Lower leg skin (tissue), 3 donors: Measurements from ENCODE around the gene EMC1.
"Not testable (repeated sequence)": the region's sequence is repeated elsewhere in the genome, so short reads cannot be mapped to it uniquely, and the experiment has no call there.

Experiments used
- POLR2A ChIP-seq, 2 donors: fragments of 450-650 bp; IDR thresholded peaks; one replicate each; pipeline ENCODE4 v1.6.1; 2016 to 2017; ENCODE audit warnings: antibody characterized with exemption in 2 of 2, mild to moderate bottlenecking in 1 of 2, moderate library complexity in 1 of 2
- TF ChIP-seq, protein P1 (sequence below), 3 donors: fragments of 450-650 bp; IDR thresholded peaks; one replicate each; pipeline ENCODE4 v1.5.1; 2016; ENCODE audit warnings: antibody characterized with exemption in 3 of 3, mild to moderate bottlenecking in 3 of 3, moderate library complexity in 2 of 3

DNA sequence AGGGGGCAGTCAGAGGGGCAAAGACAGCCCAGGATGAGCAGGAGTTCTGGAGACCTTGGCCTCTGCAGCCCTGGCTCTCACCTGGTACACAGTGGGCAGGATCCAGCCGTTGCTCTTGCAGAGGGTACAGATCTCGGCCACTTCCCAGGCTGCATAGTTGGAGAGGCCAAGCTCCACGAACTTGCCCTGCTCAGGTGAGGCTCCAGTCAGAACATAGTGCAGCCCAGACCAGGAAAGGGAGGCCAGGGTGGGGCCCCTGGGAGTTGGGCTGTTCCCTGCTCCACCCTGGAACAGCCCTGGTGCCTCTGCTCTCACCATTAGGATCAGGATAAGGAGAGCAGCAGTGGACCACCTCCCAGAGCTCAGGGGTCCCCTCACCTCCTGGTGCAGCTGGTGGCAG is 34.5 kb upstream of the EMC1 start:
- not testable (repeated sequence) for TF ChIP-seq POLR2A (IDR thresholded peaks at IDR 0.05)
- TF ChIP-seq, protein P1, sequence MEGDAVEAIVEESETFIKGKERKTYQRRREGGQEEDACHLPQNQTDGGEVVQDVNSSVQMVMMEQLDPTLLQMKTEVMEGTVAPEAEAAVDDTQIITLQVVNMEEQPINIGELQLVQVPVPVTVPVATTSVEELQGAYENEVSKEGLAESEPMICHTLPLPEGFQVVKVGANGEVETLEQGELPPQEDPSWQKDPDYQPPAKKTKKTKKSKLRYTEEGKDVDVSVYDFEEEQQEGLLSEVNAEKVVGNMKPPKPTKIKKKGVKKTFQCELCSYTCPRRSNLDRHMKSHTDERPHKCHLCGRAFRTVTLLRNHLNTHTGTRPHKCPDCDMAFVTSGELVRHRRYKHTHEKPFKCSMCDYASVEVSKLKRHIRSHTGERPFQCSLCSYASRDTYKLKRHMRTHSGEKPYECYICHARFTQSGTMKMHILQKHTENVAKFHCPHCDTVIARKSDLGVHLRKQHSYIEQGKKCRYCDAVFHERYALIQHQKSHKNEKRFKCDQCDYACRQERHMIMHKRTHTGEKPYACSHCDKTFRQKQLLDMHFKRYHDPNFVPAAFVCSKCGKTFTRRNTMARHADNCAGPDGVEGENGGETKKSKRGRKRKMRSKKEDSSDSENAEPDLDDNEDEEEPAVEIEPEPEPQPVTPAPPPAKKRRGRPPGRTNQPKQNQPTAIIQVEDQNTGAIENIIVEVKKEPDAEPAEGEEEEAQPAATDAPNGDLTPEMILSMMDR (IDR thresholded peaks at IDR 0.05) = not testable (repeated sequence)
